ENCODE data around the gene TBXAS1. TPM values are rescaled to one million over a fixed set of nuclear protein-coding genes. Genes with fewer than 3 reads are reported as not detected.

Gene TBXAS1
- total and polyA plus RNA-seq, 2 of the 8 experiments (the other 6 are each of a cell fraction or from before 2014, with no cell fraction given): 0.86 to 2.1 TPM

DNA sequence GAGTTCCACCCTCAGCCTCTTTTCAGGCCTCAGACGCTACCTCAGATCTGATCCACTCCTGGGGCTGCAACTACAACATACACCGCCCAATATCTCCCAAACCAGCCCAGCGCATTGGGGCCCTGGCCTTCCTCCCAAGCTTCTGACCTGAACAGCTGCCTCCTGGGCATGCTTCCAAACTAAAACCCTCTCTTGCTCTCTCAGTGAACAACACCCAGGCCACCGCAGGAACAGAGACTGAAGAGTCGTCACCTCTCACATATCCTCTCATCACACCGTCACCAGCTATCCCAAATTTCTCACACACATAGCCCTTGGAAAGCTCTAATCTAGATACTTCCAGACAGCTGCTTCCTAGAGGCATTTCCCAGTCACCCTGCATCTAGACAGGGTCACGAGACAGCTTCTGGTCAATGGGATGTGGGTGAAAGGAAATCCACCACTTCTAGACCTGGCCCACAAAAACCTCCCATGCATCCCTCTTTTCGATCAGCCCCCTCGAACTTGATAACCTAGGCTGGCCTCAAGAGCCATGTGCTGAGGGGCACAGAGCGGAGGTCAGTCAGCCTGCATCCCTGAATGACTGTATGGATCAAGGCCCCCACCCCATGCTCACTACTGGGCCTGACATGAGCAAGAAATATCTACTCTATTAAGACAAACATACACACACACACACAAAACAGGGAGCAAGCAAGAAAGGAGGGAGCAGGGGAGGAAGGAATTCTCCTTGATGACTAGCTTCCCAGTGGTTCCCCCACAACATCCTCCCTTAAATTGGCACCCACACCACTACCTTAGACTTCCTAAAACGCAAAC is 231.9 kb downstream of the TBXAS1 start:
- Histone ChIP-seq H3K27me3 (replicated peaks in 1 of 4; ENCODE audit: control insufficient read depth in 3 of 4, extremely low read depth in 1 of 4, insufficient read depth in 3 of 4, low read length in 3 of 4) (peaks cover 0 to 29% (median 24%) of the 10 kb centered on the region in 4 experiments; a peak in 6 of 7 replicates), H3K4me1 (replicated peaks in 1 of 4; ENCODE audit: control insufficient read depth in 3 of 4, insufficient read depth in 4 of 4, low read length in 3 of 4) (peaks cover 0 to 2% (median 0%) of the 10 kb centered on the region in 4 experiments; a peak in 2 of 7 replicates), H3K79me2 (ENCODE audit: control insufficient read depth in 1 of 2, insufficient read depth in 2 of 2, low read length in 2 of 2) (no peaks in the 10 kb centered on the region), H3K23me2 (ENCODE audit: low read depth, low read length) (peaks cover 5% of the 10 kb centered on the region; the same call in 1 of the 2 replicates), H4K91ac (replicated peaks; ENCODE audit: insufficient read length, low read length) (no peak overlapping the region), H3K23ac (ENCODE audit: insufficient read length) (no peak overlapping the region), H2BK15ac (ENCODE audit: low read length) (no peak overlapping the region; the same call in 1 of the 2 replicates), H3K9ac (replicated peaks in 1 of 4; ENCODE audit: extremely low read depth in 1 of 4, low read depth in 3 of 4, low read length in 3 of 4) (no peak overlapping the region), H3K79me1 (ENCODE audit: low read depth, low read length) (no peaks in the 10 kb centered on the region), H2AK5ac (ENCODE audit: low read depth, low read length) (no peak overlapping the region), H2BK120ac (replicated peaks; ENCODE audit: low read depth, low read length) (no peak overlapping the region), H3K56ac (replicated peaks; ENCODE audit: insufficient read length, low read depth, low read length) (no peak overlapping the region), H2BK20ac (ENCODE audit: low read length) (no peak overlapping the region), H3K9me3 (ENCODE audit: insufficient read depth in 2 of 2, low read depth in 1 of 2, low read length in 1 of 2) (no peaks in the 10 kb centered on the region), H3K14ac (ENCODE audit: insufficient read length) (no peak overlapping the region), H2BK5ac (ENCODE audit: low read depth, low read length) (no peak overlapping the region), H3K4me2 (ENCODE audit: insufficient read depth in 1 of 2, low read depth in 2 of 2, low read length in 2 of 2) (no peak overlapping the region), H3K27ac (ENCODE audit: low read depth, low read length) (no peak overlapping the region), H3K36me3 (ENCODE audit: control insufficient read depth in 2 of 4, insufficient read depth in 4 of 4, low read length in 3 of 4) (no peaks in the 10 kb centered on the region), H2BK12ac (ENCODE audit: low read depth, low read length) (no peak overlapping the region), H4K20me1 (replicated peaks in 1 of 2; ENCODE audit: control insufficient read depth in 1 of 2, insufficient read depth in 2 of 2, low read length in 2 of 2) (no peaks in the 10 kb centered on the region), H3K18ac (ENCODE audit: extremely low read depth, low read length) (no peak overlapping the region), H4K5ac (ENCODE audit: insufficient read length, low read depth, low read length) (no peak overlapping the region), H4K8ac (ENCODE audit: extremely low read depth, insufficient read depth, low read length) (no peak overlapping the region), H3K4me3 (ENCODE audit: extremely low read depth in 1 of 4, insufficient read depth in 2 of 4, low read depth in 3 of 4, low read length in 4 of 4) (no peak overlapping the region), H2AFZ (ENCODE audit: low read length) (no peak overlapping the region), H3K4ac (replicated peaks; ENCODE audit: insufficient read length, low read depth, low read length) (no peak overlapping the region)
- DNase-seq (ENCODE audit: low read depth in 1 of 2, low spot score in 2 of 2): peak in 1 of 2 experiments; percentile 41
- FAIRE-seq: no peak
- TF ChIP-seq JUN (IDR thresholded peaks at IDR 0.05; ENCODE audit: low read depth, low read length) (no peak), SRF (IDR thresholded peaks at IDR 0.05; ENCODE audit: low read depth, low read length) (no peak), EGR1 (IDR thresholded peaks at IDR 0.05; ENCODE audit: borderline replicate concordance, low read depth, low read length) (no peak)
- TF ChIP-seq, protein P1, sequence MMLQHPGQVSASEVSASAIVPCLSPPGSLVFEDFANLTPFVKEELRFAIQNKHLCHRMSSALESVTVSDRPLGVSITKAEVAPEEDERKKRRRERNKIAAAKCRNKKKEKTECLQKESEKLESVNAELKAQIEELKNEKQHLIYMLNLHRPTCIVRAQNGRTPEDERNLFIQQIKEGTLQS (IDR thresholded peaks at IDR 0.05; ENCODE audit: insufficient read depth, low read depth, low read length): no peak
- POLR2A ChIA-PET (ENCODE audit: partially characterized antibody): interaction anchor here (1.5 kb wide), 1 partner anchor 10 kb away, joined by 4 read pairs; no protein-coding TSS in a partner anchor
- CTCF ChIA-PET (ENCODE audit: partially characterized antibody): interaction anchor here (0.6 kb wide), 1 partner anchor 491 kb away, joined by 4 read pairs; no protein-coding TSS in a partner anchor
- WGBS, 2 experiments (ENCODE audit: extremely low coverage in 1 of 2, insufficient coverage in 1 of 2, insufficient read length in 1 of 2, insufficient replicate concordance in 2 of 2, low coverage in 1 of 2, low lambda C conversion rate in 2 of 2, missing lambda C conversion rate in 1 of 2): 93% methylated on average over 10 of the region's 11 CpGs; no CpG with 5 or more reads in 1 of the 2 experiments

All from H1 (cell line).